ENCODE results near the gene SNAPC4. TPM values are rescaled to one million over a fixed set of nuclear protein-coding genes. Genes with fewer than 3 reads are reported as not detected.
"Not testable (repeated sequence)": the region's sequence is repeated elsewhere in the genome, so short reads cannot be mapped to it uniquely, and the experiment has no call there.

Gene SNAPC4
- polyA plus RNA-seq, 1 of the 3 experiments (the other 2 are of a cell fraction) = 9.2 TPM

- Histone ChIP-seq H3F3A (replicated peaks; ENCODE audit: insufficient read depth) (peaks cover 9% of the 10 kb centered on the region), H4K20me1 (ENCODE audit: insufficient read depth) (peaks cover 7% of the 10 kb centered on the region), H3K4me1 (ENCODE audit: control insufficient read depth in 1 of 2, insufficient read depth in 2 of 2, low read depth in 1 of 2, low read length in 1 of 2) (peaks cover 16 to 24% of the 10 kb centered on the region in 2 experiments), H3K79me2 (ENCODE audit: insufficient read depth) (peaks cover 48% of the 10 kb centered on the region), H3K9me2 (no peaks in the 10 kb centered on the region), H3K4me3 (ENCODE audit: low read depth in 2 of 2, low read length in 1 of 2) (no peak overlapping the region), H3K36me3 (replicated peaks in 1 of 2; ENCODE audit: control insufficient read depth in 1 of 2, insufficient read depth in 2 of 2, low read length in 1 of 2) (peaks cover 21 to 54% of the 10 kb centered on the region in 2 experiments), H3K4me2 (no peak overlapping the region), H3K27me3 (ENCODE audit: insufficient read depth) (no peaks in the 10 kb centered on the region), H3K9ac (no peak overlapping the region), H3K9me3 (no peaks in the 10 kb centered on the region), H3K27ac (ENCODE audit: low read depth in 2 of 2, low read length in 1 of 2) (no peak overlapping the region), H2AFZ (ENCODE audit: low read depth) (no peak overlapping the region)
- ChIA-PET POLR2A (no interaction called here), CTCF (interaction anchor here (2.6 to 3.6 kb wide), 2 partner anchors 7 to 43 kb away, joined by 20 to 26 read pairs; partner anchors contain the start of genes DNLZ and SNAPC4)
- 91% methylated on average over 7 of the region's 7 CpGs for WGBS (ENCODE audit: low lambda C conversion rate)
- DNase-seq = no peak
- no peak for TF ChIP-seq SMC3 (IDR thresholded peaks at IDR 0.05; ENCODE audit: low read depth, low read length)
- TF ChIP-seq GABPA (IDR thresholded peaks at IDR 0.05; ENCODE audit: low read depth) = no peak
- no peak for TF ChIP-seq USF1 (IDR thresholded peaks at IDR 0.05; ENCODE audit: borderline replicate concordance, low read depth)
- TF ChIP-seq USF2 (IDR thresholded peaks at IDR 0.05; ENCODE audit: borderline replicate concordance, low read depth, low read length) = no peak
- no peak for TF ChIP-seq ZBTB33 (IDR thresholded peaks at IDR 0.05; ENCODE audit: borderline replicate concordance, low read depth)
- TF ChIP-seq POLR2AphosphoS5 (IDR thresholded peaks at IDR 0.05; ENCODE audit: low read depth, low read length) = no peak
- no peak for TF ChIP-seq RXRA (IDR thresholded peaks at IDR 0.05; ENCODE audit: borderline replicate concordance, low read depth)
- TF ChIP-seq RCOR1 (IDR thresholded peaks at IDR 0.05; ENCODE audit: low read length) = no peak
Observed at GRCh38 chr9:136407911-136408310, 7.9 kb upstream of the SNAPC4 start.

- WGBS (ENCODE audit: low lambda C conversion rate) = 95% methylated on average over 17 of the region's 28 CpGs
- H3K4me2 ChIP-seq; H3K27ac ChIP-seq (ENCODE audit: low read depth in 2 of 2, low read length in 1 of 2); H3K9ac ChIP-seq; CTCF ChIA-PET; H3K27me3 ChIP-seq (ENCODE audit: insufficient read depth); H3K9me3 ChIP-seq; H3K9me2 ChIP-seq; H2AFZ ChIP-seq (ENCODE audit: low read depth); H3K4me3 ChIP-seq (ENCODE audit: low read depth in 2 of 2, low read length in 1 of 2); DNase-seq; H4K20me1 ChIP-seq (ENCODE audit: insufficient read depth); POLR2A ChIA-PET: not testable (repeated sequence)
- Histone ChIP-seq H3F3A (replicated peaks; ENCODE audit: insufficient read depth) (peaks cover 10% of the 10 kb centered on the region), H3K4me1 (ENCODE audit: control insufficient read depth in 1 of 2, insufficient read depth in 2 of 2, low read depth in 1 of 2, low read length in 1 of 2) (peaks cover 16 to 22% of the 10 kb centered on the region in 2 experiments), H3K36me3 (replicated peaks in 1 of 2; ENCODE audit: control insufficient read depth in 1 of 2, insufficient read depth in 2 of 2, low read length in 1 of 2) (peaks cover 14 to 54% of the 10 kb centered on the region in 2 experiments), H3K79me2 (ENCODE audit: insufficient read depth) (peaks cover 40% of the 10 kb centered on the region)
Observed at GRCh38 chr9:136407061-136407460, 7.1 kb upstream of the SNAPC4 start.

- POLR2A ChIA-PET; H3K27ac ChIP-seq (ENCODE audit: low read depth in 2 of 2, low read length in 1 of 2); H3K4me2 ChIP-seq; H3K9me2 ChIP-seq; H3K9ac ChIP-seq; H3K4me3 ChIP-seq (ENCODE audit: low read depth in 2 of 2, low read length in 1 of 2); H4K20me1 ChIP-seq (ENCODE audit: insufficient read depth); DNase-seq; H3K9me3 ChIP-seq; H3K27me3 ChIP-seq (ENCODE audit: insufficient read depth); H2AFZ ChIP-seq (ENCODE audit: low read depth): not testable (repeated sequence)
- H3K4me1 ChIP-seq (ENCODE audit: control insufficient read depth in 1 of 2, insufficient read depth in 2 of 2, low read depth in 1 of 2, low read length in 1 of 2) = peaks cover 11% of the 10 kb centered on the region in 2 experiments; a peak in 3 of 4 replicates
- H3F3A ChIP-seq (replicated peaks; ENCODE audit: insufficient read depth) = peaks cover 15% of the 10 kb centered on the region
- CTCF ChIA-PET = interaction anchor here (1.0 to 1.3 kb wide), 2 partner anchors 14 to 42 kb away, joined by 3 to 5 read pairs; partner anchors contain the start of gene DNLZ
- peaks cover 13 to 58% of the 10 kb centered on the region in 2 experiments for H3K36me3 ChIP-seq (replicated peaks in 1 of 2; ENCODE audit: control insufficient read depth in 1 of 2, insufficient read depth in 2 of 2, low read length in 1 of 2)
- WGBS (ENCODE audit: low lambda C conversion rate) = 96% methylated on average over 8 of the region's 10 CpGs
- peaks cover 28% of the 10 kb centered on the region for H3K79me2 ChIP-seq (ENCODE audit: insufficient read depth)
Observed at GRCh38 chr9:136405904-136406303, 5.9 kb upstream of the SNAPC4 start.
